GM19099 (cell line): ENCODE measurements around the gene PSAT1.
A peak's percentile ranks its signal among the peaks of the same experiment; 100 is the strongest.

ENCODE experiments used
- POLR2A ChIP-seq: IDR thresholded peaks from 3 replicates; pipeline ENCODE4 v1.6.1; 2011; ENCODE audit warnings: low read depth; ENCODE audit not compliant: insufficient read length; ENCODE audit errors: extremely low read depth

The PSAT1 gene

DNA sequence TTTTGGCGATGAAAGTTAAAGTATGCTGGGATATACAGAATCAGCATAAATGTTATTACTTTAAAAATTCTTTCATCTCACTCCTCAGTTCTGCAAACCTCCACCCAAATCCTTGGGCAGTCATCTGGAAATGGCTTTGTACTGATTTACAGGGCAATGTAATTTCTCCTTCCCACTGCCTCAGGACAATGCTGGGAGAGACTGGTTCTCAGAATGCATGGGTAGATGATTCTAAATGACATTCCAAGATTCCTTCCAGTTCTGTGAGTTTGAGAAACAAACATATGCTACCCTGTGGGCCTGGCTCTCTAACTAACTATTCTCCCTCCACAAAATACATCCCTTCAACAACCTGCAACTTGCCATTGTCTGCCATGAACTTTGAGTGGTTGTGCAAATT, 7.5 kb upstream of the PSAT1 start:
- TF ChIP-seq POLR2A = no peak

DNA sequence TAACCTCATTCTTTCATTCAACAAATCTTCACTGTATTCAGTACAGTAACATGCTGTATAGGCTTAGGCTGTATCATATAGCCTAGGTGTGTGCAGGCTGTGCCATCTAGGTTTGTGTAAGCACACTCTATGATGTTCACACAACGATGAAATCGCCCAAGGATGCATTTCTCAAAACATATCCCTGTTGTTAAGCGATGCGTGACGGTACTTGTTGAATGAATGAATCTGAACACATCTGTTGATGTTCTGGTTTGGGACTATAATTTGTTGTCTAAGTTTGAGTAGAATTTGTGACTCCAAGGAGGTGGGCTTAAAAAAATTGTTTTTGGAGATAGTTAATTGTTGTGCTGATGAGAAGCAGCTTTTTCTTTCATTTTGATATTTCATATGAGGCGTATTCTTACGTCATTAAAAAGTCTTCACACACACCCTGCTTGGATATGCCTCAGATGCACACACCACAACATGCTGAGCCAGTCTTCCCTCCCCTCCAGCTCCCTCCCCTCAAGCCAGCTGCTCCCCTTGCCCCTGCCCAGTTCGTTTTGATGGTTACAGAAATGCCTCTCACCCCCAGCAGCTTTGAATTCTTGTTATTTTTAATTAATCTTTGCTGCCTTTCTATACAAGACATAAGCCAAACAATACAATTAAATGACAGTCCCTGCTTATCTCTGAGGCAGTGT, 5.5 kb upstream of the PSAT1 start:
- no peak for TF ChIP-seq POLR2A

- TF ChIP-seq POLR2A = no peak
Observed at GRCh38 chr9:78292026-78292425, 4.9 kb upstream of the PSAT1 start.

- TF ChIP-seq POLR2A = no peak
Observed at GRCh38 chr9:78292716-78293497, 4.0 kb upstream of the PSAT1 start.

DNA sequence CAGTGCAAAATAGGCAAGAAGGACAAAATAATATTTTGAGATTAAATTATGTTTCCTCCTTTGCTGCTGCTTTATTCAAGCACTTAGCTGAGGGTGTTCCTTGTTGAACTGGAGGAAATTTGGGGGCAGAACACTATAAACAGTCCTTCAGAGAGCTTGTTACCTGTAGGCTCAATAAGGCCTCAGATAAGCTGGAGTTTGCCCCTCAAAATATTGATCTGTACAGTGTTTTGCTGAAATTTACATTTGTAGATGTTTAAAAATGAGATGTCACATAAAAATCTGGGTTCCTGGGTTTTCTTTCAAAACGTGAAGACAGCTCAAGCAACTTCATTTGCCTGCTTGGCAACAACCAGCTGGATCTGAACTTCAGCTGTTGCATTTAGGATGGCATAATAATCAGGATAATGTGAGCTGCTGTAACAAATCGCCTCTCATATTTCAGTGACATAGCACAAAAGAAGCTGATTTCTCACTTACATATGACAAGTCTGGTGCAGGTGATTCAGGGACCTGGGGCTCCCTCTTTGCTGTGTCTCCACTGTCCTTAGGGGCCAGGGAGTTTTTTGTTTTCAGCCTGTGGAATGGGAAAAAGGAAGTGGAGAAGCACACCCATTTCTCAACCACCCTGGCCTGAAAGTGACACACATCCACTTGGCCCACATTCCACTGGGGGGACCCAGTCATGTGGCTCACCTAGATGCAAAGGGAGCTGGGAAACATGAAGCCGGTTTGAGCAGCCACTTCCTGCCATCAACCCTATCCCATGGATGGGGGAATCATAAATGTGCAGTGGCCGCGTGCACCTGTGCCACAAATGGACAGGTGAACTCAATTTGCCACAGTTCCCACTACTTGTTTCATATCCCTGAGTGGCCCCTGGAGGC, 2.4 kb upstream of the PSAT1 start:
- TF ChIP-seq POLR2A = no peak

DNA sequence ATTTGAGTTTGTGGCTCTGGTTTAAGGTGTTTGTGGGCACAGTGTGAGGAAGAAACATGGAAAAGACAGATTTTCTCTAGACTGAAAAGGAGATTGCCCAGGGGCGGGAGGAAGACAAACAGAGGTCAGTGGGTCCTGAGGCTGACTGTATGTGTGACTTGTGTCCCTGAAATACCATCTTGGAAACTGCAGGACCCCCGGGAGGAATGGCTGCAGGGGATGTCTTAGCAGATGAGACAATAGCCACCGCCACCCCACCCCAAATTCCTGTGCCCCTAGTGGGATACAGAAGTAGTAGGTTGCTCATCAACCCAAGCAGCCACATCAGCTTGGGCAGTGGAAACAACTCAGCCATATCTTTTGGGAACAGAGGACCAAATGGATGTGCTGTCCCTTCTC, 1.7 kb upstream of the PSAT1 start:
- TF ChIP-seq POLR2A = no peak

GRCh38 chr9:78295731-78296130, 1.2 kb upstream of the PSAT1 start:
- TF ChIP-seq POLR2A = no peak

GRCh38 chr9:78296201-78296892, 578 bp upstream of the PSAT1 start:
- no peak for TF ChIP-seq POLR2A

- peak; percentile 8 for TF ChIP-seq POLR2A
Observed at GRCh38 chr9:78297672-78297961, 692 bp downstream of the PSAT1 start.

- TF ChIP-seq POLR2A = no peak
Observed at GRCh38 chr9:78298046-78298765, 1.3 kb downstream of the PSAT1 start.

DNA sequence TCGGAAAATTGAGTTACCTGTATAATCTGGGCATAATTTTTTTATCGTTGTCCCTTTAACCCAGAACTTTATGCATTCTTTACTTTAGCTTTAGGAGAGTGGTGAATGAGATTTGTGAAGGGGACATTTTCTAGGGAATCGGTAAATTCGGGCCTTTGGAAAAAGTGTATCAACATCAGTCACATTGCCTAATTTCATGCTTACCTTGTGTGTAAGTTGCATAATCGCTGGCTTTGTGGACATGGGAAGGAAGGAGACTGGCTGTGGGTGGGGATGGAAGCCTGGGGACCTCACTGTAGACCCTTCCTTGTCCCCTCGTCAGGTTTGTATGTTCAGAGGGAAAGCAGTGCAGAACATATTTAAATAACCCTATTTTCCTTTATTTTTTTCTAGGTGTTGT, 3.3 kb downstream of the PSAT1 start:
- TF ChIP-seq POLR2A = no peak

- TF ChIP-seq POLR2A = no peak
Observed at GRCh38 chr9:78301466-78301865, 4.5 kb downstream of the PSAT1 start.

DNA sequence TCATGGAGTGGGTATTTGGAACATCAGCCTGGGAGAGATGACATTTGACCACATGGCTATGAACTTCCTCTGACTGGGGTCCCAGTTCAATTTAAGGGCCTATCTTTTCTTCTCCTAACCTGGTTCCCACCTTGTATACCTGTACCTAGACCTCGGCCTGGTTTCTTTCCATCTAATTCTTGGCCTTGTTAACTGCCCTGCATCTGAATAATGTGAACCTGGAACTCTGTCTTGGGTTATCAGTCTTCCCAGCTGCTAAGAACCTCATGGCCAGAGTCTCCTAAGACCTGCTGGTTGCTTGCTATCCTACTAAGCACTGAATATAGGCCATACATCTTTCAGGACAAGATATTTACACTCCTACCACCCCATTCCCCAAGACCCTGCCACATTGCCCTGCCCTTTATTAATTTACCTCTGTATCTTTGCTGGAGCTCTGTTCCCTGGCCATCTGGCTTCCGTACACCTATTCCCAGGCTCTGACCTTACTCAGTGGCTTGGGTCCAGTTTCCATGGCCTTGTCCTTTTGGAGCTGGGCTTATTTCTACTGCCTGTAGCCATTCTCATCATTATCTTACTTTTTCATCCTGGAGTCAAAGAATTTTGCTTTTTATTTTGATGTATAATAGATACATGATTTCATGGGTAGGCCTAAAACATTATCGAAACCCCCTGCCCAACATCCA, 6.6 kb downstream of the PSAT1 start:
- TF ChIP-seq POLR2A = no peak

- TF ChIP-seq POLR2A = no peak
Observed at GRCh38 chr9:78304357-78304756, 7.4 kb downstream of the PSAT1 start.
